Heart right ventricle (tissue), 16 donors: Measurements from ENCODE around the gene ZKSCAN7. TPM values are rescaled to one million over a fixed set of nuclear protein-coding genes. Genes with fewer than 3 reads are reported as not detected.

Experiments used
- ATAC-seq, 8 donors: fragments of 200-7000 bp; cut with Tn5 transposase; one replicate each; pipeline ENCODE4 v1.9.1; 2020; ENCODE audit warnings: mild to moderate bottlenecking in 8 of 8, moderate library complexity in 8 of 8, moderate number of reproducible peaks in 1 of 8
- DNase-seq, 2 donors: peaks; one replicate each; pipeline ENCODE4 v3.0.0-alpha.2; 2020
- H3K27ac ChIP-seq, 10 donors: fragments of 200-600 bp; sonication (generic) in 2 of 10; one replicate each; pipeline versions ENCODE4 v1.5.0 to v1.8.0; 2020 to 2022; ENCODE audit warnings: mild to moderate bottlenecking in 3 of 10
- H3K27me3 ChIP-seq, 7 donors: fragments of 200-600 bp; one replicate each; pipeline ENCODE4 v1.8.0; 2021 to 2022; ENCODE audit warnings: mild to moderate bottlenecking in 2 of 7
- H3K36me3 ChIP-seq, 9 donors: fragments of 200-600 bp; sonication (generic) in 1 of 9; one replicate each; pipeline versions ENCODE4 v1.5.0 to v1.8.0; 2020 to 2022; ENCODE audit warnings: mild to moderate bottlenecking in 2 of 9
- H3K4me1 ChIP-seq, 9 donors: fragments of 200-600 bp; sonication (generic) in 1 of 9; one replicate each; pipeline versions ENCODE4 v1.5.0 to v1.8.0; 2020 to 2022; ENCODE audit warnings: mild to moderate bottlenecking in 4 of 9
- H3K4me3 ChIP-seq, 10 donors: fragments of 200-600 bp; sonication (generic) in 2 of 10; one replicate each; pipeline versions ENCODE4 v1.5.0 to v1.8.0; 2020 to 2022; ENCODE audit warnings: mild to moderate bottlenecking in 7 of 10, moderate library complexity in 2 of 10
- H3K9me3 ChIP-seq, 11 donors: fragments of 200-600 bp in 10 of 11; sonication (generic) in 2 of 11; one replicate each; pipeline versions ENCODE4 v1.5.0 to v1.8.0; 2013 to 2022; ENCODE audit warnings: mild to moderate bottlenecking in 2 of 11, control low read depth in 1 of 11, moderate library complexity in 1 of 11
- WGBS, 2 donors: extraction: QIAGEN DNeasy Blood & Tissue Kit; methylation state at CpG; one replicate each; pipeline ENCODE4 v1.1.7; 2013; ENCODE audit warnings: inconsistent platforms in 1 of 2; 5-methylcytosine and 5-hydroxymethylcytosine counted together
- intact Hi-C, 10 donors: fragments of 100-400 bp; cut with DNase I; formaldehyde crosslinking; loops; one replicate each; pipeline versions ENCODE4 v1.11.1 to v1.14.2; 2022
- polyA plus RNA-seq, 2 donors: library from polyadenylated mRNA; stranded (reverse); fragments of 200-250 nt; gene quantifications; one replicate each; pipeline ENCODE4 v1.2.3, GENCODE V29; 2013
- total RNA-seq, 10 donors: library from RNA; stranded (reverse); fragmentation: NEBNext Ultra II Directional in 3 of 10; extraction: Animal tissue kit (Norgen Biotek cat#: 25700) in 3 of 10; gene quantifications; one replicate each; pipeline versions ENCODE4 v1.2.1 to v1.2.4, GENCODE V29; 2021 to 2023
- TF ChIP-seq, protein P1 (sequence below), 9 donors: fragments of 200-600 bp; sonication (generic) in 2 of 9; IDR thresholded peaks; one replicate each; pipeline versions ENCODE4 v1.5.0 to v1.8.0; 2021 to 2022; ENCODE audit warnings: antibody characterized with exemption in 9 of 9, mild to moderate bottlenecking in 5 of 9, moderate library complexity in 1 of 9
- donor health status: Arrhythmogenic right ventricular cardiomyopathy.
- donor health status: ischemic (EF 13 %, LVEDD 7.1; RV severe dilation, severe dysfunction).
- donor health status: healthy with polysubstance abuse.
- donor health status: DM: no; HTN: yes; CAD: no.
- donor health status: DM: no; HTN: no; CAD: no.
- donor health status: ischemic (EF 25% LVEDD 6.9; RV normal size, moderate dysfunction).
- donor health status: ischemic (EF 25% LVEDD 5.7; RV mildly dilated, moderate dysfunction).
- donor health status: healthy.
- donor health status: DM: yes; HTN: yes; CAD: no.
- donor health status: Ischemic cardiomyopathy.
- donor health status: ischemic (EF 35%, LVEDD 5.7; RV mildly dilated, moderate dysfunction).
- donor health status: nonischemic (EF 11% LVEDD 7.7; RV severe dilation, severe dysfunction).
- donor health status: DM: yes; HTN: yes; CAD: no.
- donor health status: PGD.
- donor health status: ischemic (EF 29% LVEDD 5.4; RV normal size, mild dysfunction).
- donor health status: nonischemic (EF 23%, LVEDD 6.1; RV moderate dilation, normal function).

Gene ZKSCAN7
- total and polyA plus RNA-seq, 12 donors: 1.2 to 3.9 (median 2.4) TPM

DNA sequence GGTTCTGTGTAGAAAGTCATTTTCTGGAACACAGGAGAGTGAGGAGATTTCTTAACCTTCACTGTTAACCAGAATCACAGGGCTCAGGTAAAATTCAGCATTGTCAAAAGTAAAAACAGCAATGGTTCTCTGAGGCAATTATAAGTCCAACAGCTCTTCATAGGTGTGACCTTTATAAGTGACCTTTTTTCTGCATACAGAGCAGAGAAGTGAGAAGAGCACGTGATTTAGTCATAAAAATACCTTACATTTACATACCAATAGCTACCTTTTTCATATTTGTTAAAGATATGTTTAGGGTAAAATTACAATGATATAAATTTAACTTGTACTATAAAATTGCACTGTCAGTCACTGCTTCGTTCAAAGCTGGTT lies 36.2 kb upstream of the ZKSCAN7 start:
- Histone ChIP-seq H3K27ac (no peak overlapping the region), H3K4me1 (no peaks in the 10 kb centered on the region), H3K9me3 (no peaks in the 10 kb centered on the region), H3K27me3 (peaks cover 0 to 31% (median 19%) of the 10 kb centered on the region in 7 donors), H3K36me3 (no peaks in the 10 kb centered on the region), H3K4me3 (no peak overlapping the region)
- TF ChIP-seq, protein P1, sequence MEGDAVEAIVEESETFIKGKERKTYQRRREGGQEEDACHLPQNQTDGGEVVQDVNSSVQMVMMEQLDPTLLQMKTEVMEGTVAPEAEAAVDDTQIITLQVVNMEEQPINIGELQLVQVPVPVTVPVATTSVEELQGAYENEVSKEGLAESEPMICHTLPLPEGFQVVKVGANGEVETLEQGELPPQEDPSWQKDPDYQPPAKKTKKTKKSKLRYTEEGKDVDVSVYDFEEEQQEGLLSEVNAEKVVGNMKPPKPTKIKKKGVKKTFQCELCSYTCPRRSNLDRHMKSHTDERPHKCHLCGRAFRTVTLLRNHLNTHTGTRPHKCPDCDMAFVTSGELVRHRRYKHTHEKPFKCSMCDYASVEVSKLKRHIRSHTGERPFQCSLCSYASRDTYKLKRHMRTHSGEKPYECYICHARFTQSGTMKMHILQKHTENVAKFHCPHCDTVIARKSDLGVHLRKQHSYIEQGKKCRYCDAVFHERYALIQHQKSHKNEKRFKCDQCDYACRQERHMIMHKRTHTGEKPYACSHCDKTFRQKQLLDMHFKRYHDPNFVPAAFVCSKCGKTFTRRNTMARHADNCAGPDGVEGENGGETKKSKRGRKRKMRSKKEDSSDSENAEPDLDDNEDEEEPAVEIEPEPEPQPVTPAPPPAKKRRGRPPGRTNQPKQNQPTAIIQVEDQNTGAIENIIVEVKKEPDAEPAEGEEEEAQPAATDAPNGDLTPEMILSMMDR (IDR thresholded peaks at IDR 0.05): no peak
- no peak for ATAC-seq
- 59 to 64% methylated on average over 2 of the region's 2 CpGs for WGBS, 2 donors
- intact Hi-C loops: loop anchor here in 4 of 10 donors (10.0 kb wide), 3 partner anchors 184 to 246 kb away; partner anchors contain the start of genes KIAA1143 (in 1 of the 4), KIF15 (in 1 of the 4) and TCAIM (in 1 of the 4)
- DNase-seq: no peak

DNA sequence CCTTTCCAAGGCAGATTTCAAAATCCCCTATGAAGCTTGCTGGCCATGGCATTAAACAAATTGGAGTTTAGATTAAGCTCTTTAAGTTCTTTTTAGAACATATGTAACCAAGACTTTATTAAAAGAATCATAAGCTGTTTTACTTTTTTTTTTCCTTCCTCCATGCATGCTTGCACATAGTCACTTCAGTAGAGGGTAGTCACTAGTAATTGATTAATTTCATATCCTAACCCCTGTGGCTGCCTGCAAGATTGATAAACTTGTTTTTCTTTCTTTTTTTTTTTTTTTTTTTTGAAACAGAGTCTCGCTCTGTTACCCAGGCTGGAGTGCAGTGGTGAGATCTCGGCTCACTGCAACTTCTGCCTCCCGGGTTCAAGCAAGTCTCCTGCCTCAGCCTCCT lies 33.3 kb upstream of the ZKSCAN7 start:
- no peaks in the 10 kb centered on the region for H3K36me3 ChIP-seq
- DNase-seq: no peak
- ATAC-seq: no peak
- no peak overlapping the region for H3K4me3 ChIP-seq
- no peak overlapping the region for H3K27ac ChIP-seq
- no peaks in the 10 kb centered on the region for H3K9me3 ChIP-seq
- peaks cover 0 to 45% (median 30%) of the 10 kb centered on the region in 7 donors for H3K27me3 ChIP-seq
- no peaks in the 10 kb centered on the region for H3K4me1 ChIP-seq
- WGBS, 2 donors: 88 to 93% methylated on average over 3 of the region's 3 CpGs
- TF ChIP-seq, protein P1 (IDR thresholded peaks at IDR 0.05): no peak
- intact Hi-C loops: loop anchor here in 1 of 10 donors (10.0 kb wide), 1 partner anchor 197 kb away; no protein-coding TSS in a partner anchor

DNA sequence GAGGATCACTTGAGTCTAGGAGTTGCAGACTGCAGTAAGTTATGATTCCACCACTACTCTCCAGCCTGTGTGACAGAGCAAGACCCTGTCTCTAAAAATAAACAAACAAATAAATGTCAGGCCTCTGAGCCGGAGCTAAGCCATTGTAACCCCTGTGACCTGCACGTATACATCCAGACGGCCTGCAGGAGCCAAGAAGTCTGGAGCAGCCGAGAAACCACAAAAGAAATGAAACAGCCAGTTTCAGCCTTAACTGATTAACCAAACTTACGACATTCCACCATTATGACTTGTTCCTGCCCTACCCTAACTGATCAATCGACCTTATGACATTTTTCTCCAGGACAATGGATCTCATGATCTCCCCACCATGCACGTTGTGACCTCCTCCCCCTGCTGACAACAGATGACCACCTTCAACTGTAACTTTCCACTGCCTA lies 32.5 kb upstream of the ZKSCAN7 start:
- 43 to 54% methylated on average over 7 of the region's 7 CpGs for WGBS, 2 donors
- DNase-seq: no peak
- H3K27me3 ChIP-seq: peaks cover 0 to 49% (median 30%) of the 10 kb centered on the region in 7 donors
- no peak for ATAC-seq
- H3K4me1 ChIP-seq: no peaks in the 10 kb centered on the region
- no peak overlapping the region for H3K4me3 ChIP-seq
- intact Hi-C loops: loop anchor here in 1 of 10 donors (10.0 kb wide), 1 partner anchor 198 kb away; no protein-coding TSS in a partner anchor
- H3K27ac ChIP-seq: no peak overlapping the region
- TF ChIP-seq, protein P1 (IDR thresholded peaks at IDR 0.05): no peak
- H3K36me3 ChIP-seq: no peaks in the 10 kb centered on the region
- no peaks in the 10 kb centered on the region for H3K9me3 ChIP-seq

DNA sequence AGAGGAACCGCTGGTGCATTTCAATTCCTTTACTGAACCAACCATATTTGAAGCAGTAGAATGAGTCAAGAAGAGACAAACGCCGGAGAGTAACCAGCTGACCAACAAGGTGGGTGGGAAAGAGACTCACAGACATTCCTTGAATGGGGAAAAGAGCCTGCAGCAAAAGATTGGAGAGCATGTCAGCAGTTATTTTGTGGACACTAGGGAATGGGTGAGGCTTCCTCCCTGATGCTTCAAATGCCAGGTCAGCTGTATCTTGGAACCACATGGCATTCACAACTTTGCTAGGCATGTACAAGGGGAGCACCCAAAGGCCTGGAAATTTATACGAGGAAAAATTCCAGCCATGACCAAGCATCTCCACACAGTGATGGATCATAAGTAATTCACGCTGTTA lies 29.9 kb upstream of the ZKSCAN7 start:
- peaks cover 0 to 58% (median 31%) of the 10 kb centered on the region in 7 donors for H3K27me3 ChIP-seq
- intact Hi-C loops: loop anchor here in 1 of 10 donors (10.0 kb wide), 1 partner anchor 200 kb away; no protein-coding TSS in a partner anchor
- TF ChIP-seq, protein P1 (IDR thresholded peaks at IDR 0.05): no peak

More for the DNA sequence above, 29.9 kb upstream of the ZKSCAN7 start:
- ATAC-seq: no peak
- Histone ChIP-seq H3K36me3 (no peaks in the 10 kb centered on the region), H3K4me3 (no peak overlapping the region), H3K27ac (no peak overlapping the region), H3K4me1 (no peaks in the 10 kb centered on the region), H3K9me3 (no peaks in the 10 kb centered on the region)
- no peak for DNase-seq
- 86 to 88% methylated on average over 5 of the region's 5 CpGs for WGBS, 2 donors
